ENCODE measurements around the gene MT1B. TPM values are rescaled to one million over a fixed set of nuclear protein-coding genes. Genes with fewer than 3 reads are reported as not detected.

MT1B gene
- total RNA-seq, 1 experiment from 2014 or later: not detected

DNA sequence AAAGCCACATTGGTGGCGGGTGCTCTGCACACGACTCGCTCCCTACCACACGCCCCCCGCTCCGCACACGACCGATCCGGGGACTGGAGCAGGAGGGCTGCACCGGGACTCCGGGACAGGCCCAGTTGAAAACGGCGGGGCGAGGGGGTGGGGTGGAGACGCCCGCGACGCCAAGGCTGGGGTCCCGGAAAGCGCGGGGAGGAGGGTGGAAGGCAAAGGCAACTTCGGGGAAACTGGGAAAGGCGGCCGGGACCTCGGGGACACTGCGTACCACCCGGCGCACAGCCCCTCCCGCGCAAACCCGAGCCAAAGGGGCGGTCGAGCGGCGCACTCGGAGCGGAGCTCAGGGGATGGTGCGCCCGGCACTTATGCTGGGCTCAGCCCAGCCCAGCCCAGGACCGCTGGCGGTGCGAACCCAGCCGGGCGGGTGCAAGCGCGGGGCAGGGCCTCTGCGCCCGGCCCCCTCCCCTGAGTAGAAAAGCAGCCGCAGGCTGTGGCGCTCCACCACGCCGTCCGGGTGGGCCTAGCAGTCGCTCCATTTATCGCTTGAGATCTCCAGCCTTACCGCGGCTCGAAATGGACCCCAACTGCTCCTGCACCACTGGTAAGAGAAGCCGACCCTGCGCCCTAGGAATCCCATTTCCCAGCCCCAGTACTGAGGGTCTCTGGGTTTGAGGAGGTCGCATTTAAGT is 19.4 kb upstream of the MT1B start, which contains the start of gene MT1M:
MT1M (plus strand) TSS at position 504 of the 692 bp plus-strand sequence; CDS start at position 577, 73 bp downstream.
- no peak within 1 kb of the TSS for H3K18ac ChIP-seq (ENCODE audit: insufficient read length, low read depth, low read length)
- TF ChIP-seq, protein P1, sequence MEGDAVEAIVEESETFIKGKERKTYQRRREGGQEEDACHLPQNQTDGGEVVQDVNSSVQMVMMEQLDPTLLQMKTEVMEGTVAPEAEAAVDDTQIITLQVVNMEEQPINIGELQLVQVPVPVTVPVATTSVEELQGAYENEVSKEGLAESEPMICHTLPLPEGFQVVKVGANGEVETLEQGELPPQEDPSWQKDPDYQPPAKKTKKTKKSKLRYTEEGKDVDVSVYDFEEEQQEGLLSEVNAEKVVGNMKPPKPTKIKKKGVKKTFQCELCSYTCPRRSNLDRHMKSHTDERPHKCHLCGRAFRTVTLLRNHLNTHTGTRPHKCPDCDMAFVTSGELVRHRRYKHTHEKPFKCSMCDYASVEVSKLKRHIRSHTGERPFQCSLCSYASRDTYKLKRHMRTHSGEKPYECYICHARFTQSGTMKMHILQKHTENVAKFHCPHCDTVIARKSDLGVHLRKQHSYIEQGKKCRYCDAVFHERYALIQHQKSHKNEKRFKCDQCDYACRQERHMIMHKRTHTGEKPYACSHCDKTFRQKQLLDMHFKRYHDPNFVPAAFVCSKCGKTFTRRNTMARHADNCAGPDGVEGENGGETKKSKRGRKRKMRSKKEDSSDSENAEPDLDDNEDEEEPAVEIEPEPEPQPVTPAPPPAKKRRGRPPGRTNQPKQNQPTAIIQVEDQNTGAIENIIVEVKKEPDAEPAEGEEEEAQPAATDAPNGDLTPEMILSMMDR (conservative IDR thresholded peaks at IDR 0.05): no peak
- H3K23me2 ChIP-seq (ENCODE audit: insufficient read length, low read depth, low read length, poor library complexity, severe bottlenecking): peaks cover 7% of the 10 kb centered on the region
- no peak within 1 kb of the TSS for H2BK12ac ChIP-seq (ENCODE audit: insufficient read length, low read depth, low read length)
- H3K23ac ChIP-seq (ENCODE audit: insufficient read length, low read depth, low read length): no peak within 1 kb of the TSS
- no peak within 1 kb of the TSS for H2AFZ ChIP-seq (ENCODE audit: low read length)
- peaks cover 13 to 27% of the 10 kb centered on the region in 2 experiments for H3K4me1 Mint-ChIP-seq
- no peak within 1 kb of the TSS for H3T11ph ChIP-seq (ENCODE audit: low read length)
- peak within 1 kb of the TSS; percentile 66 to 79 for H3K4me3 Mint-ChIP-seq
- peaks cover 90% of the 10 kb centered on the region for H3K27me3 ChIP-seq (ENCODE audit: insufficient read depth, low read length)
- no peaks in the 10 kb centered on the region; a peak in 1 of 7 replicates for H3K36me3 Mint-ChIP-seq (ENCODE audit: insufficient read depth in 1 of 3, low read depth in 3 of 3)
- DNase-seq: no peak
- H4K20me1 ChIP-seq (ENCODE audit: control insufficient read depth, insufficient read depth, insufficient read length): no peaks in the 10 kb centered on the region
- H2BK20ac ChIP-seq (ENCODE audit: low read depth, low read length, poor library complexity, severe bottlenecking): no peak within 1 kb of the TSS
- H3K4me1 ChIP-seq (ENCODE audit: insufficient read depth, low read length): no peaks in the 10 kb centered on the region
- H2BK5ac ChIP-seq (ENCODE audit: insufficient read length, low read length): no peak within 1 kb of the TSS
- H3K9me3 Mint-ChIP-seq: peaks cover 0 to 12% of the 10 kb centered on the region in 2 experiments; a peak in 2 of 5 replicates
- H3K56ac ChIP-seq (ENCODE audit: insufficient read length, low read depth, low read length): no peak within 1 kb of the TSS
- H3K9me3 ChIP-seq (ENCODE audit: control insufficient read depth, low read depth, low read length): no peaks in the 10 kb centered on the region
- no peak within 1 kb of the TSS for H2BK120ac ChIP-seq (ENCODE audit: low read depth, low read length, poor library complexity, severe bottlenecking)
- H3K79me1 ChIP-seq (ENCODE audit: insufficient read depth, low read depth, low read length, poor library complexity, severe bottlenecking): no peaks in the 10 kb centered on the region
- no peaks in the 10 kb centered on the region for H3K79me2 ChIP-seq (ENCODE audit: insufficient read depth, low read length)
- no peak within 1 kb of the TSS for H3K9ac ChIP-seq (ENCODE audit: extremely low read depth, insufficient read length, low read length)
- H3K27ac ChIP-seq (ENCODE audit: insufficient read length, low read depth, low read length): no peak within 1 kb of the TSS
- H3K4ac ChIP-seq (ENCODE audit: low read depth, low read length): no peak within 1 kb of the TSS
- H4K5ac ChIP-seq (ENCODE audit: insufficient read length, low read depth, low read length): no peak within 1 kb of the TSS
- WGBS (ENCODE audit: extremely low coverage, insufficient read length, low lambda C conversion rate): no CpG with 5 or more reads among the region's 61 CpGs
- H3K14ac ChIP-seq (ENCODE audit: insufficient read depth, low read length): no peak within 1 kb of the TSS
- peaks cover 99% of the 10 kb centered on the region for H3K27me3 Mint-ChIP-seq (ENCODE audit: low read depth)
- no peak within 1 kb of the TSS for H4K8ac ChIP-seq (replicated peaks; ENCODE audit: insufficient read length, low read depth, low read length)
- no peak within 1 kb of the TSS for H4K91ac ChIP-seq (ENCODE audit: insufficient read length, low read depth, low read length)
- H2AK5ac ChIP-seq (ENCODE audit: insufficient read length, low read length): no peak within 1 kb of the TSS
- H3K27ac Mint-ChIP-seq: no peak within 1 kb of the TSS
- peak within 1 kb of the TSS; percentile 77 for H3K4me2 ChIP-seq (ENCODE audit: insufficient read depth, insufficient read length, low read length)
- H2BK15ac ChIP-seq (ENCODE audit: low read depth, low read length): no peak within 1 kb of the TSS

All from H9 (cell line).